A549 (cell line): Measurements from ENCODE around the gene PPY. TPM values are rescaled to one million over a fixed set of nuclear protein-coding genes. Genes with fewer than 3 reads are reported as not detected.

Experiments used
- ATAC-seq, 2 experiments: fragments of 200-7000 bp in 1 of 2; fragments of >200 bp in 1 of 2; cut with Nextera tagmentation in 1 of 2; cut with Tn5 transposase in 1 of 2; 3 replicates each; pipeline versions ENCODE4 v1.8.0 to v1.9.1; 2018 to 2020; ENCODE audit warnings: mild to moderate bottlenecking in 1 of 2, moderate library complexity in 1 of 2
- CTCF ChIA-PET: fragments of 300-600 bp; sonication (Branson Sonifier 250); formaldehyde crosslinking; extraction: SDS; loops from one replicate; lab custom pipeline; 2021; ENCODE audit warnings: antibody characterized with exemption, inconsistent platforms; lab: Yijun Ruan, JAX
- POLR2A ChIA-PET: fragments of 350-600 bp; formaldehyde crosslinking; extraction: SDS; loops from one replicate; lab custom pipeline; 2021; ENCODE audit warnings: antibody characterized with exemption, inconsistent platforms; lab: Yijun Ruan, JAX
- DNase-seq, 2 experiments: peaks; one replicate each; pipeline versions ENCODE4 v3.0.0 to v3.0.0-alpha.2; 2011 to 2016; ENCODE audit warnings: low read depth in 1 of 2, low spot score in 1 of 2
- FAIRE-seq: peaks from 2 replicates; lab custom pipeline; 2011; peaks lifted over from hg19 to GRCh38; lab: Jason Lieb, UNC
- H3K27ac ChIP-seq, 2 experiments: fragments of >200 bp; sonication (Bioruptor Twin); formaldehyde crosslinking; 3 replicates each; pipeline ENCODE4 v1.5.1; 2016 to 2017
- H3K4me1 ChIP-seq: fragments of >200 bp; sonication (Bioruptor Twin); formaldehyde crosslinking; 3 replicates; pipeline ENCODE4 v1.6.1; 2016
- H3K4me2 ChIP-seq: fragments of >200 bp; sonication (Bioruptor Twin); formaldehyde crosslinking; 3 replicates; pipeline ENCODE4 v1.6.1; 2016
- H3K4me3 ChIP-seq: fragments of >200 bp; sonication (Bioruptor Twin); formaldehyde crosslinking; 3 replicates; pipeline ENCODE4 v1.5.1; 2016
- H3K9me3 ChIP-seq: fragments of >200 bp; sonication (Bioruptor Twin); formaldehyde crosslinking; 3 replicates; pipeline ENCODE4 v1.6.1; 2016
- CHD2 ChIP-seq: fragments of 150-350 bp; IDR thresholded peaks from 2 replicates; pipeline ENCODE4 v1.6.1; 2014; ENCODE audit warnings: low read length; ENCODE audit not compliant: partially characterized antibody
- EHF ChIP-seq: fragments of 250-450 bp; sonication (Bioruptor Pico); IDR thresholded peaks from 2 replicates; pipeline ENCODE4 v1.5.0; 2020; ENCODE audit warnings: mild to moderate bottlenecking
- FOXS1 ChIP-seq: fragments of 250-450 bp; sonication (Bioruptor Pico); IDR thresholded peaks from 2 replicates; pipeline ENCODE4 v1.5.0; 2020; ENCODE audit warnings: mild to moderate bottlenecking, moderate library complexity
- HOXB13 ChIP-seq: fragments of 250-450 bp; sonication (Bioruptor Pico); IDR thresholded peaks from 2 replicates; pipeline ENCODE4 v1.5.0; 2020; ENCODE audit warnings: low read depth, mild to moderate bottlenecking, moderate library complexity
- JUN ChIP-seq, 2 experiments: fragments of >200 bp; sonication (Bioruptor Twin); formaldehyde crosslinking; IDR thresholded peaks; 2 replicates in 1 of 2; 3 replicates in 1 of 2; pipeline ENCODE4 v1.6.1; 2016 to 2017
- MAZ ChIP-seq: fragments of 150-350 bp; IDR thresholded peaks from 2 replicates; pipeline ENCODE4 v1.6.1; 2014; ENCODE audit warnings: antibody characterized with exemption, low read depth, low read length, borderline replicate concordance
- RNF2 ChIP-seq: fragments of 200-600 bp; sonication (generic); IDR thresholded peaks from 2 replicates; pipeline ENCODE4 v1.6.1; 2016; ENCODE audit warnings: low read depth, mild to moderate bottlenecking, antibody characterized with exemption, moderate library complexity, borderline replicate concordance
- SMC3 ChIP-seq: fragments of >200 bp; sonication (Bioruptor Twin); formaldehyde crosslinking; IDR thresholded peaks from 3 replicates; pipeline ENCODE4 v1.6.1; 2018; ENCODE audit warnings: inconsistent platforms
- TFCP2L1 ChIP-seq: fragments of 250-450 bp; sonication (Bioruptor Pico); IDR thresholded peaks from 2 replicates; pipeline ENCODE4 v1.5.0; 2021; ENCODE audit warnings: mild to moderate bottlenecking
- ZC3H11A ChIP-seq: fragments of 450-650 bp; IDR thresholded peaks from 2 replicates; pipeline ENCODE4 v1.6.1; 2014; ENCODE audit warnings: antibody characterized with exemption, mild to moderate bottlenecking
- ZNF302 ChIP-seq: fragments of 250-450 bp; sonication (Bioruptor Pico); IDR thresholded peaks from 2 replicates; pipeline ENCODE4 v1.9.0; 2021; ENCODE audit warnings: inconsistent platforms, mild to moderate bottlenecking, moderate library complexity
- ZSCAN20 ChIP-seq: fragments of 250-450 bp; sonication (Bioruptor Pico); IDR thresholded peaks from 2 replicates; pipeline ENCODE4 v1.8.0; 2022; ENCODE audit warnings: mild to moderate bottlenecking, moderate library complexity
- WGBS: methylation state at CpG from one replicate; pipeline ENCODE4 v1.1.6; 2017; ENCODE audit errors: missing lambda C conversion rate; 5-methylcytosine and 5-hydroxymethylcytosine counted together
- polyA plus RNA-seq, 4 experiments: library from polyadenylated mRNA; depleted of rRNA in 3 of 4; stranded (reverse); fragments of >200 nt; fragmentation: RNase III in 1 of 4; extraction: RNeasy Plus Mini Kit Qiagen cat#74134 plus additional on column Dnase treatment in 1 of 4; gene quantifications; 2 replicates in 3 of 4; 3 replicates in 1 of 4; pipeline ENCODE4 v1.2.3, GENCODE V29; 2011 to 2017
- TF ChIP-seq, protein P1 (sequence below): fragments of 250-450 bp; sonication (Bioruptor Pico); IDR thresholded peaks from 2 replicates; pipeline ENCODE4 v1.5.0; 2021; ENCODE audit warnings: mild to moderate bottlenecking, moderate library complexity, borderline replicate concordance
- TF ChIP-seq, protein P2 (sequence below): fragments of >200 bp; sonication (Bioruptor Twin); formaldehyde crosslinking; IDR thresholded peaks from 3 replicates; pipeline ENCODE4 v1.5.1; 2016
- TF ChIP-seq, protein P3 (sequence below): fragments of 150-350 bp; IDR thresholded peaks from 2 replicates; pipeline ENCODE4 v1.6.1; 2014; ENCODE audit warnings: low read depth, mild to moderate bottlenecking, low read length
- TF ChIP-seq, protein P4 (sequence below): IDR thresholded peaks from 2 replicates; pipeline ENCODE4 v1.6.1; 2012

The PPY gene
- polyA plus RNA-seq, 2 of the 4 experiments (the other 2 are of a cell fraction) = not detected

DNA sequence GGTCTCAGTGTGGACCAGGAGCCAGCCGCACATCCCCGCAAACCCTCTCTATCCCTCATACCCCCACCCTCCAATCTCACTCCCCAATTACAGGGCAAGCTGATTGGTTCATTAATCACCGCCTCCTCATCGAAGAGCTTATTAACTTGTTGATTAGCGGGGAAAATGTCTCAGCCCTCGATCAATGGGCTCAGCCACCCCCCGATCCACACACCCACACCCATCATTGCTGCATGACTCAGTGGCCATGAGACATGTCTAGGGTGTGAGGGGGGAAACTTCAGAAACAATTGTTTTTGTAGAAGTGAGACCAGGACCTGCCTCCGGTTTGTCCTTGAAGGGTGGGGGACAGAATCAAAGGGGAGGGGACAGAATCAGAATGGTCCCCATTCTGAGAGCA, 13.9 kb upstream of the PPY start:
- no peak for ATAC-seq
- POLR2A ChIA-PET = no interaction called here
- CTCF ChIA-PET = interaction anchor here (0.9 to 22.4 kb wide), 5 partner anchors 11 to 42 kb away, joined by 3 to 657 read pairs (median 4); partner anchors contain the start of genes NAGS and PPY

DNA sequence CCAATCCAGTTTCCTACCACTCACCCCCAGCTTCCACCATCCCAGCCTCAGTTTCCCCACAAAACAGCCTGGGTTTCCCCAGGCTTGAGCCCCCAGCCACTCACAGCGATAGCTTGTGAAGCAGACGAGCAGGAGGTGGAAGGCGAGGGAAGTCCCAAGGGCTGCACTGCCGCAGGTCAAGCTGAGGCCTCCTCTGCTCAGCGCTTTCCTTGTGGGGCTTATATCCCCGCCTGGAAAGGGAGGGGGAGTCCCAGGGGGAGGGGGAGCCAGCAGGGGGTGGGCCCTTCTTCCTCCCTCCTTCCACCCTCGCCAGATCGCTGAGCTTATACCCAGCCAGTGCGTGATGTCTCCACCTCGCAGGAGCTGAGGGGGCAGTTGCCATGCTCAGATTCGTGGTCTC, 11.5 kb upstream of the PPY start, which contains the start of gene PYY:
Gene PYY (minus strand): TSS at position 195 of the 400 bp plus-strand sequence. CDS start 457 bp downstream, outside the sequence.
- 77% methylated on average over 11 of the region's 11 CpGs for WGBS
- H3K27ac ChIP-seq = no peak within 1 kb of the TSS
- POLR2A ChIA-PET = no interaction called here
- TF ChIP-seq CHD2 (no peak), EHF (CRISPR knock-in tag) (no peak), ZC3H11A (no peak)
- TF ChIP-seq, all 56 proteins: peak for 0
- no peaks in the 10 kb centered on the region for H3K9me3 ChIP-seq
- no peak for DNase-seq
- ATAC-seq = no peak
- peaks cover 7% of the 10 kb centered on the region; the same call in 2 of the 3 replicates for H3K4me1 ChIP-seq
- 0 out of 3 replicates have a peak within 1 kb of the TSS, but pooled peaks have one; percentile 17 for H3K4me3 ChIP-seq
- no peak for FAIRE-seq
- CTCF ChIA-PET = interaction anchor here (0.9 to 22.4 kb wide), 4 partner anchors 10 to 44 kb away, joined by 3 to 657 read pairs (median 45); partner anchors contain the start of genes NAGS and PPY
- peak within 1 kb of the TSS; percentile 56 for H3K4me2 ChIP-seq

More for the DNA sequence above, 13.9 kb upstream of the PPY start:
- WGBS = 76% methylated on average over 8 of the region's 8 CpGs
- Histone ChIP-seq H3K4me2 (no peak overlapping the region), H3K4me3 (no peak overlapping the region), H3K4me1 (peaks cover 7% of the 10 kb centered on the region; the same call in 2 of the 3 replicates), H3K27ac (no peak overlapping the region), H3K9me3 (no peaks in the 10 kb centered on the region)
- no peak for FAIRE-seq
- TF ChIP-seq MAZ = no peak
- TF ChIP-seq, protein P1, sequence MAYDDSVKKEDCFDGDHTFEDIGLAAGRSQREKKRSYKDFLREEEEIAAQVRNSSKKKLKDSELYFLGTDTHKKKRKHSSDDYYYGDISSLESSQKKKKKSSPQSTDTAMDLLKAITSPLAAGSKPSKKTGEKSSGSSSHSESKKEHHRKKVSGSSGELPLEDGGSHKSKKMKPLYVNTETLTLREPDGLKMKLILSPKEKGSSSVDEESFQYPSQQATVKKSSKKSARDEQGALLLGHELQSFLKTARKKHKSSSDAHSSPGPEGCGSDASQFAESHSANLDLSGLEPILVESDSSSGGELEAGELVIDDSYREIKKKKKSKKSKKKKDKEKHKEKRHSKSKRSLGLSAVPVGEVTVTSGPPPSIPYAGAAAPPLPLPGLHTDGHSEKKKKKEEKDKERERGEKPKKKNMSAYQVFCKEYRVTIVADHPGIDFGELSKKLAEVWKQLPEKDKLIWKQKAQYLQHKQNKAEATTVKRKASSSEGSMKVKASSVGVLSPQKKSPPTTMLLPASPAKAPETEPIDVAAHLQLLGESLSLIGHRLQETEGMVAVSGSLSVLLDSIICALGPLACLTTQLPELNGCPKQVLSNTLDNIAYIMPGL (CRISPR knock-in tag) = no peak
- TF ChIP-seq, protein P2, sequence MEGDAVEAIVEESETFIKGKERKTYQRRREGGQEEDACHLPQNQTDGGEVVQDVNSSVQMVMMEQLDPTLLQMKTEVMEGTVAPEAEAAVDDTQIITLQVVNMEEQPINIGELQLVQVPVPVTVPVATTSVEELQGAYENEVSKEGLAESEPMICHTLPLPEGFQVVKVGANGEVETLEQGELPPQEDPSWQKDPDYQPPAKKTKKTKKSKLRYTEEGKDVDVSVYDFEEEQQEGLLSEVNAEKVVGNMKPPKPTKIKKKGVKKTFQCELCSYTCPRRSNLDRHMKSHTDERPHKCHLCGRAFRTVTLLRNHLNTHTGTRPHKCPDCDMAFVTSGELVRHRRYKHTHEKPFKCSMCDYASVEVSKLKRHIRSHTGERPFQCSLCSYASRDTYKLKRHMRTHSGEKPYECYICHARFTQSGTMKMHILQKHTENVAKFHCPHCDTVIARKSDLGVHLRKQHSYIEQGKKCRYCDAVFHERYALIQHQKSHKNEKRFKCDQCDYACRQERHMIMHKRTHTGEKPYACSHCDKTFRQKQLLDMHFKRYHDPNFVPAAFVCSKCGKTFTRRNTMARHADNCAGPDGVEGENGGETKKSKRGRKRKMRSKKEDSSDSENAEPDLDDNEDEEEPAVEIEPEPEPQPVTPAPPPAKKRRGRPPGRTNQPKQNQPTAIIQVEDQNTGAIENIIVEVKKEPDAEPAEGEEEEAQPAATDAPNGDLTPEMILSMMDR = no peak
- no peak for DNase-seq

DNA sequence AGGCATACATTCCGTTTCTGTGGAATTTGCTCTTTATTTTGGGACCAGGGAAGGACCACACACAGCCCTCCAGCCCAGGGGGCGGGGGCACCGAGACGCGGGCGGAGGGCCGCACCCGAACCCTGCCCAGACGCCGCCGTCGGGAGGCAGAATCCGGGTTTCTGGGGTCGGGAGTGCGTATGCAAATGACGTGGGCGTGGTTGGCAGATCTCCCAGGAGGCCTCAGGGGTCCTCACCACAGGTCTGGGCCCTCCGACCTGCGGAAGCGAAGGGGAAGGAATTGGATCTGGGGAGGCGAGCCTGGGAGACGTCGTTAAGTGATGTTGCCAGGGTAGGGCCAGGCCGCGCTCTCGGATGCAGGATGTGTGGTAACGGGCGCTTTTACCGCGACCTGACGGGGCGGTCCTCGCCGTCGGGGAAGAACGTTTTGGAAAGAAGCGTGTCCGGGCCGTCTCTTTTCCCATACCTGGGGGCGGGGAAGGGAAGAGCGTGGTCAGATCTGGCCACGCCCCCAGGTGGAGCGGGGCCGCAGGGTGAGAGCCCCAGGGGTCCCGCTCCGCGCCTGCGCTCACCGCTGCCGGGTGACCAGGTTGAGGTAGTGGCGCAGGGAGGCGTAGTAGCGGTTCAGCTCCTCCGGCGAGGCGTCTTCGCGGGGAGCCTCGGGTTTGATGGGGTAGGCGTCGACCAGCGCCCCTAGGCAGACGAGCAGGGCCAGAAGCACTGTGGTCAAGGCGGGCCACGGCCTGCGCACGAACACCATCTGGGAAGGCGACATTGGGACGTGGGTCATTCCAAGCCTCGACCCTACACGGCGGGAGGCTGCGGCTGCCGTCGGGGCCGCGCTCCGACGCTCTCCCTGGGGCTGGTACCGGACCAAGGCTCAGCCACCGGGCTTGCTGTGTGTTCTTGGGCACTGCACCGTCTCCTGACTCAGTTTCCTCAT, 10.7 kb upstream of the PPY start:
- TF ChIP-seq ZSCAN20 (CRISPR knock-in tag) = no peak
- TF ChIP-seq, protein P3, sequence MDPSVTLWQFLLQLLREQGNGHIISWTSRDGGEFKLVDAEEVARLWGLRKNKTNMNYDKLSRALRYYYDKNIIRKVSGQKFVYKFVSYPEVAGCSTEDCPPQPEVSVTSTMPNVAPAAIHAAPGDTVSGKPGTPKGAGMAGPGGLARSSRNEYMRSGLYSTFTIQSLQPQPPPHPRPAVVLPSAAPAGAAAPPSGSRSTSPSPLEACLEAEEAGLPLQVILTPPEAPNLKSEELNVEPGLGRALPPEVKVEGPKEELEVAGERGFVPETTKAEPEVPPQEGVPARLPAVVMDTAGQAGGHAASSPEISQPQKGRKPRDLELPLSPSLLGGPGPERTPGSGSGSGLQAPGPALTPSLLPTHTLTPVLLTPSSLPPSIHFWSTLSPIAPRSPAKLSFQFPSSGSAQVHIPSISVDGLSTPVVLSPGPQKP = no peak
- no peak for TF ChIP-seq ZNF302
- no peak for TF ChIP-seq SMC3
- TF ChIP-seq FOXS1 (CRISPR knock-in tag) = no peak
- no peak for TF ChIP-seq TFCP2L1 (CRISPR knock-in tag)
- TF ChIP-seq, protein P4, sequence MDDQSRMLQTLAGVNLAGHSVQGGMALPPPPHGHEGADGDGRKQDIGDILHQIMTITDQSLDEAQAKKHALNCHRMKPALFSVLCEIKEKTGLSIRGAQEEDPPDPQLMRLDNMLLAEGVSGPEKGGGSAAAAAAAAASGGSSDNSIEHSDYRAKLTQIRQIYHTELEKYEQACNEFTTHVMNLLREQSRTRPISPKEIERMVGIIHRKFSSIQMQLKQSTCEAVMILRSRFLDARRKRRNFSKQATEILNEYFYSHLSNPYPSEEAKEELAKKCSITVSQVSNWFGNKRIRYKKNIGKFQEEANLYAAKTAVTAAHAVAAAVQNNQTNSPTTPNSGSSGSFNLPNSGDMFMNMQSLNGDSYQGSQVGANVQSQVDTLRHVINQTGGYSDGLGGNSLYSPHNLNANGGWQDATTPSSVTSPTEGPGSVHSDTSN = no peak
- TF ChIP-seq JUN (IDR thresholded peaks at IDR 0.05) = no peak
- no peak for TF ChIP-seq HOXB13
- no peak for TF ChIP-seq RNF2
- TF ChIP-seq, all 56 proteins: peak for 0
- DNase-seq (no peak), FAIRE-seq (no peak), ATAC-seq (peak in 1 of 2 experiments; percentile 13; a peak in 1 of 6 replicates)
- H3K4me2 ChIP-seq = peak overlapping the region; percentile 56
- CTCF ChIA-PET = interaction anchor here (0.9 to 22.4 kb wide), 3 partner anchors 9 to 45 kb away, joined by 3 to 657 read pairs (median 87); partner anchors contain the start of genes NAGS and PPY
- no peak overlapping the region for H3K27ac ChIP-seq
- H3K9me3 ChIP-seq = no peaks in the 10 kb centered on the region
- peaks cover 7% of the 10 kb centered on the region; the same call in 2 of the 3 replicates for H3K4me1 ChIP-seq
- WGBS = 51% methylated on average over 65 of the region's 82 CpGs
- POLR2A ChIA-PET = no interaction called here
- H3K4me3 ChIP-seq = 0 out of 3 replicates have a peak overlapping the region, but pooled peaks have one; percentile 17
